Fibroblast of lung (primary cell): ENCODE data around the gene DDX25. TPM values are rescaled to one million over a fixed set of nuclear protein-coding genes. Genes with fewer than 3 reads are reported as not detected.

Source experiments
- DNase-seq, 2 donors: peaks; one replicate each; pipeline versions ENCODE4 v3.0.0 to v3.0.0-alpha.2; 2010; ENCODE audit warnings: low read depth in 2 of 2
- H2AFZ ChIP-seq: 2 replicates; pipeline ENCODE4 v1.5.1; 2012; ENCODE audit warnings: low read length, control low read depth, inconsistent platforms
- H3K27ac ChIP-seq: 2 replicates; pipeline ENCODE4 v1.5.1; 2011; ENCODE audit warnings: low read length, control low read depth; ENCODE audit not compliant: insufficient read depth
- H3K27me3 ChIP-seq: 2 replicates; pipeline ENCODE4 v1.5.1; 2011; ENCODE audit warnings: mild to moderate bottlenecking, low read length; ENCODE audit not compliant: control insufficient read depth, insufficient read depth
- H3K36me3 ChIP-seq: 2 replicates; pipeline ENCODE4 v1.5.1; 2011; ENCODE audit warnings: low read length; ENCODE audit not compliant: control insufficient read depth, insufficient read depth
- H3K4me1 ChIP-seq: 2 replicates; pipeline ENCODE4 v1.5.1; 2011; ENCODE audit warnings: low read length; ENCODE audit not compliant: control insufficient read depth, insufficient read depth; ENCODE audit errors: extremely low read depth
- H3K4me2 ChIP-seq: 2 replicates; pipeline ENCODE4 v1.5.1; 2011; ENCODE audit warnings: low read length, control low read depth; ENCODE audit not compliant: insufficient read depth; ENCODE audit errors: extremely low read depth
- H3K4me3 ChIP-seq, 4 experiments: fragments of 200-600 bp in 1 of 4; sonication (generic) in 1 of 4; replicated peaks in 1 of 4; 2 replicates each; pipeline ENCODE4 v1.5.1; 2011 to 2016; ENCODE audit warnings: low read length in 4 of 4, low read depth in 3 of 4, mild to moderate bottlenecking in 3 of 4, control low read depth in 2 of 4, inconsistent platforms in 1 of 4, mixed read lengths in 1 of 4; ENCODE audit not compliant: insufficient read depth in 1 of 4; ENCODE audit errors: control extremely low read depth in 1 of 4
- H3K79me2 ChIP-seq: 2 replicates; pipeline ENCODE4 v1.5.1; 2012; ENCODE audit warnings: mild to moderate bottlenecking, low read length, inconsistent platforms; ENCODE audit not compliant: control insufficient read depth, insufficient read depth
- H3K9ac ChIP-seq: 2 replicates; pipeline ENCODE4 v1.5.1; 2011; ENCODE audit warnings: mild to moderate bottlenecking, low read length, control low read depth; ENCODE audit not compliant: insufficient read depth
- H3K9me3 ChIP-seq: 2 replicates; pipeline ENCODE4 v1.5.1; 2012; ENCODE audit warnings: low read depth, low read length; ENCODE audit not compliant: control insufficient read depth, insufficient read depth
- H4K20me1 ChIP-seq: 2 replicates; pipeline ENCODE4 v1.5.1; 2011; ENCODE audit warnings: low read length; ENCODE audit not compliant: control insufficient read depth, insufficient read depth; ENCODE audit errors: extremely low read depth
- EZH2 ChIP-seq: IDR thresholded peaks from 2 replicates; pipeline ENCODE4 v1.5.1; 2012; ENCODE audit warnings: low read length, control low read depth, mild to moderate bottlenecking; ENCODE audit errors: missing control alignments
- polyA plus RNA-seq, 2 donors: library from polyadenylated mRNA; depleted of rRNA in 1 of 2; stranded (reverse) in 1 of 2; unstranded in 1 of 2; fragments of >200 nt; gene quantifications; 2 replicates each; pipeline ENCODE4 v1.2.1, GENCODE V29; 2011 to 2012; ENCODE audit warnings: missing spikeins in 1 of 2
- total RNA-seq: library from RNA; depleted of rRNA; stranded (reverse); fragments of >200 nt; gene quantifications from 2 replicates; pipeline ENCODE4 v1.2.1, GENCODE V29; 2014
- TF ChIP-seq, protein P1 (sequence below), 2 donors: IDR thresholded peaks in 1 of 2; conservative IDR thresholded peaks in 1 of 2; 1 replicate in 1 of 2; 2 replicates in 1 of 2; pipeline ENCODE4 v1.5.1; 2011 to 2012; ENCODE audit warnings: low read length in 2 of 2, control low read depth in 1 of 2, inconsistent platforms in 1 of 2, low read depth in 1 of 2, mild to moderate bottlenecking in 1 of 2

Gene DDX25
- total and polyA plus RNA-seq, 2 donors (not counting 1 experiment from before 2014, with no cell fraction given): not detected

GRCh38 chr11:125916683-125917347, 12.5 kb downstream of the DDX25 start:
- no peak overlapping the region for H3K4me2 ChIP-seq
- H4K20me1 ChIP-seq: no peaks in the 10 kb centered on the region
- H2AFZ ChIP-seq: no peak overlapping the region
- H3K9me3 ChIP-seq: no peaks in the 10 kb centered on the region
- no peaks in the 10 kb centered on the region for H3K4me1 ChIP-seq
- H3K9ac ChIP-seq: no peak overlapping the region
- no peaks in the 10 kb centered on the region for H3K36me3 ChIP-seq
- no peak overlapping the region for H3K4me3 ChIP-seq
- peaks cover 19% of the 10 kb centered on the region for H3K27me3 ChIP-seq
- H3K27ac ChIP-seq: no peak overlapping the region
- H3K79me2 ChIP-seq: no peaks in the 10 kb centered on the region
- DNase-seq: no peak
- peak; percentile 22 for TF ChIP-seq EZH2
- TF ChIP-seq, protein P1, sequence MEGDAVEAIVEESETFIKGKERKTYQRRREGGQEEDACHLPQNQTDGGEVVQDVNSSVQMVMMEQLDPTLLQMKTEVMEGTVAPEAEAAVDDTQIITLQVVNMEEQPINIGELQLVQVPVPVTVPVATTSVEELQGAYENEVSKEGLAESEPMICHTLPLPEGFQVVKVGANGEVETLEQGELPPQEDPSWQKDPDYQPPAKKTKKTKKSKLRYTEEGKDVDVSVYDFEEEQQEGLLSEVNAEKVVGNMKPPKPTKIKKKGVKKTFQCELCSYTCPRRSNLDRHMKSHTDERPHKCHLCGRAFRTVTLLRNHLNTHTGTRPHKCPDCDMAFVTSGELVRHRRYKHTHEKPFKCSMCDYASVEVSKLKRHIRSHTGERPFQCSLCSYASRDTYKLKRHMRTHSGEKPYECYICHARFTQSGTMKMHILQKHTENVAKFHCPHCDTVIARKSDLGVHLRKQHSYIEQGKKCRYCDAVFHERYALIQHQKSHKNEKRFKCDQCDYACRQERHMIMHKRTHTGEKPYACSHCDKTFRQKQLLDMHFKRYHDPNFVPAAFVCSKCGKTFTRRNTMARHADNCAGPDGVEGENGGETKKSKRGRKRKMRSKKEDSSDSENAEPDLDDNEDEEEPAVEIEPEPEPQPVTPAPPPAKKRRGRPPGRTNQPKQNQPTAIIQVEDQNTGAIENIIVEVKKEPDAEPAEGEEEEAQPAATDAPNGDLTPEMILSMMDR (conservative IDR thresholded peaks at IDR 0.05 in 1 of 2, IDR thresholded peaks at IDR 0.05 in 1 of 2; ENCODE audit: low read depth in 1 of 2, low read length in 2 of 2): no peak

GRCh38 chr11:125918140-125918840, 14.0 kb downstream of the DDX25 start:
- Histone ChIP-seq H3K79me2 (no peaks in the 10 kb centered on the region), H3K36me3 (no peaks in the 10 kb centered on the region), H3K27me3 (peaks cover 19% of the 10 kb centered on the region), H3K4me2 (no peak overlapping the region), H3K9me3 (no peaks in the 10 kb centered on the region), H3K9ac (no peak overlapping the region), H2AFZ (no peak overlapping the region), H3K27ac (no peak overlapping the region), H3K4me1 (no peaks in the 10 kb centered on the region), H4K20me1 (no peaks in the 10 kb centered on the region), H3K4me3 (no peak overlapping the region)
- TF ChIP-seq, protein P1 (conservative IDR thresholded peaks at IDR 0.05 in 1 of 2, IDR thresholded peaks at IDR 0.05 in 1 of 2; ENCODE audit: low read depth in 1 of 2, low read length in 2 of 2): no peak
- no peak for TF ChIP-seq EZH2
- DNase-seq: no peak

GRCh38 chr11:125921042-125921441, 16.7 kb downstream of the DDX25 start:
- Histone ChIP-seq H3K27ac (no peak overlapping the region), H3K4me2 (no peak overlapping the region), H3K9me3 (no peaks in the 10 kb centered on the region), H2AFZ (no peak overlapping the region), H3K36me3 (no peaks in the 10 kb centered on the region), H4K20me1 (no peaks in the 10 kb centered on the region), H3K9ac (no peak overlapping the region), H3K4me1 (no peaks in the 10 kb centered on the region), H3K79me2 (no peaks in the 10 kb centered on the region), H3K27me3 (peaks cover 14% of the 10 kb centered on the region), H3K4me3 (no peak overlapping the region)
- TF ChIP-seq, protein P1 (conservative IDR thresholded peaks at IDR 0.05 in 1 of 2, IDR thresholded peaks at IDR 0.05 in 1 of 2; ENCODE audit: low read depth in 1 of 2, low read length in 2 of 2): no peak
- no peak for TF ChIP-seq EZH2
- DNase-seq: no peak
